NCI-H1105 treated with DMSO at 0.1 percent for 48 hours (cell line): ENCODE results near the gene TBC1D22A.
"Not testable (repeated sequence)": the region's sequence is repeated elsewhere in the genome, so short reads cannot be mapped to it uniquely, and the experiment has no call there.

Experiments used
- DNase-seq: peaks from one replicate; lab custom pipeline; 2025; lab: John Stamatoyannopoulos, UW

The TBC1D22A gene

DNA sequence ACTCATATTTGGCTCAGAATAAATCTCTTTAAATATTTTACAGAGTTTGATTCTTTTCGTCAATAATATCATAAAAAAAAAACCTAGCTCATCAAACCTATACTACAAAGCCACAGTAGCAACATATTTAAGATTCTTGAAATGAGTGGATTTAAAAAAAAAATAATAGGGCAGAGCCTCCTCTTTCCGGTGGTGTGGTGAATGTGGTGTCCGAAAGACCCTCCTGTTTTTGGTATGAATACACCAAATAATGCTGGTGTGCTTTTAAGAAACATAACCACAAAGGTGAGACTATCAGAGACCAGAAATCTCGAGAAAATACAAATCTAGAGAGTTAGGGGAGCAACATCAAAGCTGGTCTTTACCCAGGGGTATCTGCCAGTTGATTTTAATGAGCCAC, 342.6 kb downstream of the TBC1D22A start:
- DNase-seq, result no peak

GRCh38 chr22:47106806-47107205, 344.4 kb downstream of the TBC1D22A start:
- no peak for DNase-seq

DNA sequence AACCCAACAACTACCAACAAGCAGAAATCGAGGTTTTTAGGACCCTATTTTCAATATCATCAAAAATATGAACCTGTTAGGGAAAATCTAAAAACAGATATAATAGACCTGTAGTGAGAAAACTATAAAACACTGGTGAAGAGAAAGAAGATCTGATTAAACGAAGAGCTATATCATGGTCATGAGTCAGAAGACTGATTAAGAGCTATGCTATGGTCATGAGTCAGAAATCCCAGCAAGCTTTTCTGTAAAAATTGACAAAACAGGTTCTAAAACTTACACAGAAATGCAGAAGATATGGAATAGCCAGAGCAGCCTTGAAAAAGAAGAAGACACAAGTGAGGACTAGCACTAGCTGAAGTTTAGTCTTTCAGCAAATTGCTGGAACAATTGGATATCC, 345.0 kb downstream of the TBC1D22A start:
- no peak for DNase-seq

DNA sequence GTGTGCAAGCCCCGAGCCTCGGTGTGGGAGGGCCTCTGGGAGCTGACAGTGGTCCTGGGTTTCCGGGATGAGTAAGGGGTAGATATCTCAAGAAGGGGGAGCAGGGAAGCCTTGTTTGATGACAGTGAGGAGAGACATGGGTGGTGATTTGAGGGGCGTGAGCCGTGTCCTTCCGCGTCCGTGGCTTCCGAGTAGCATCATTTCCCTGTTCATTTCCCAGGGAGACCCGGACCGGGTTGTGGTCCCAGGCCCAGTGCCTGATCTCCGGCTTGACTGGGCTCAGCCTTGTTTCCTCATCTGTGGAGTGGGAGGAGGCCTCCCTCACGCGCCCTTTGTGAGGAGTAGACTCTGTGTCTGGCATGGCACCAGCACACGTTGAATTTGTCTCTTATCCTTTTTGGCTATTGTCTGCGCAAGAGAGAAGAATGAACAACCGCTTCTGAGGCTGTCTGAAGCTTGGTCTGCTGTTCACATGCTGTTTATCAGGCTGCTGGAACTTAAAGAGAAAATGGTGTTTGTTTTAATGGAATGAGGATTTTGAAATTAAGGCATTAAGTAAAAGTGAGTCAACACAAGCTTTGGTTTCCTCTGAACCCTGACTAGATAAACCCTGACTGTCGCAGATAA, 348.5 kb downstream of the TBC1D22A start:
- no peak for DNase-seq

- DNase-seq, result no peak
Measured at GRCh38 chr22:47111626-47112581, 349.5 kb downstream of the TBC1D22A start.

DNA sequence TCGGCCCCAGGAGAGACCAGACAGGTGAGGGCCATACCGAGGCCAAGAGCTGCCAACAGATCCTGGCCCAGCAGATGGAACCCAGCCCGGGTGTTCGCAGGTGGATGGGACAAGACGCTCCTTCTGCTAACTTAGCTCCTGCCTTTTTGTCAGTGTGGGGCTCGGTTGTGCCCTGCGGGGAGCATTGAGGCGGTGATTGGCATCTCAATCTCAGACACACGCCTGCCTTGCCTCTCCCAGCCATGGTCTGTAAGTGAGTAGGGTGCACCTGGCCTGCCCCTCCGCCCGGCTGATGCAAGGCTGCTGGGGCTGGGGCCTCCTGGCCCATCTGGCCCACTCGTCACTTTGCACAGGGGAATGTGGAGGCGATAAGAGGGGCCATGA, 350.1 kb downstream of the TBC1D22A start:
- no peak for DNase-seq

DNA sequence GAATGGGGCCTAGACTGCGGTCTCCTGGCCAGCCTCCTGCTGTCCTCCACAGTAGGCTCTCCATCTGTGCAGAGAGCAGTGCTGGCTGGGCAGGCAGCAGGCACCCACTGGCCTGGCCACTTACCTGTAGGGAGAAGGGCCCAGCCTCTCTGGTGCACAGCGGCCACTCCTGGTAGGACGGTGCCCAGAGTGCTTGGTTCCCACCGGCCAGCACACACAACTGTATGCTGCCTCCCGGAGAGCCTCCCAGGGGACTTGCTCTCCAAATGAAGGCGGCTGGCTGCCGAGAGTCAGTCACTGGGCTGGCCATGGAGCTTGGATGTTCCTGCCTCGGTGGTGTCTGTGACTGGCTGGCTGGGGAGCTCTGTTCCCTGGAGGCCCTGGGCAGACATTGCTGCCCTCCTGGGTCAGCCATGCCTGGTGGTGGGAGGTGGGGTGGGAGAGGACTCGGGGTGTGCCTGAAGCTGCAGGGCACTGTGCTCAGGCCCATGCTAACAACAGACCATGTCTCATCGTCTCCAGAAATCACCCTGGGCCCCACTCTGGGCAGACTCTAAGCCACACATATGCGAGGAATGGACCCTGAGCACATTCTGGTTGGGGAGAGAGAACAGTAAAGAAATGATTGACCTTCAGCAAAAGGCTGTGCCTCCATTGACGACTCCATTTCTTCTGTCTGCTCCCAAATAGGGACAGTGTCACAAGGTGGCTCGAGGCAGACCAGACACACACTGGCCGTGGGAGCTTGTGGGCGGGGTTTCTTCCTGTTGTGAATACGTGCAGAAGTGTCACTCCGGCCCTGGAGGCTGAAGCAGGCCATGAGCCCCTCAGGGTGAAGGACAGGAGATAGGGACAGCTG, 350.8 kb downstream of the TBC1D22A start:
- no peak for DNase-seq

GRCh38 chr22:47113853-47114415, 351.5 kb downstream of the TBC1D22A start:
- no peak for DNase-seq

DNA sequence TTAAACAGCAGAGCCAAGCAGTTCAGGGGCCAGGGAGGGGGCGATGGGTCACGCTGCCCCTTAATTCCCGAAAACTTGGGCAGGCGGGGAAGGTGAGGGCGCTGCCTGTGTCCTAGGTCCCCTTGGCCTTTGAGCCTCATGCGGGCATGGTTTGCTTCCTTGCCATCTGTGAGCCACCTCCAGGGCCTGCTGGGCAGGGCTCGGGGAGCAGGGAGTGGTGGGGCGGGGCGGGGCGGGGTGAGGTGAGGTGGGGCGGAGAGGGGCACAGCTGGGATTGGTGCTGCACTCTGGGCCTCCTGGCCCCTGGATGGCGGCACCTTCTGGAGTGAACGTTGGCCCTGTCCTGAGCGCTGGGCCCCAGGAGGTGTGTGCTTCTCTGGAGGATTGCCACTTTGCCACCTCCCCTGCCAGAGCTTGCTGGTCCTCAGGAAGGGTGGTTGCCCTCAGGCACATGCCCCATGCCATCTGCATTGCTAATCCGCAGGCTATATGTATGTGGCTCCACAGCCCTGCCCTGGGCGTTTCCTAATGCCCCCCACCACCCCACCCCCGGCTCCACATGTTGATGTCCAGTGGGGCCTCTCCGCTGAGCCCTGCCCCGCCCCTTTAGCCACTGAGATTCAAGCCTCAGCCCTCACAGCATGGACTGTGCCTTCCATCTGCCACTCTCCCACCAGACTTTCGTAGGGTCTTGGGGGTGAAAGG, 352.5 kb downstream of the TBC1D22A start:
- no peak for DNase-seq

GRCh38 chr22:47115518-47115890, 353.1 kb downstream of the TBC1D22A start:
- no peak for DNase-seq

GRCh38 chr22:47115921-47116320, 353.5 kb downstream of the TBC1D22A start:
- DNase-seq, result no peak

DNA sequence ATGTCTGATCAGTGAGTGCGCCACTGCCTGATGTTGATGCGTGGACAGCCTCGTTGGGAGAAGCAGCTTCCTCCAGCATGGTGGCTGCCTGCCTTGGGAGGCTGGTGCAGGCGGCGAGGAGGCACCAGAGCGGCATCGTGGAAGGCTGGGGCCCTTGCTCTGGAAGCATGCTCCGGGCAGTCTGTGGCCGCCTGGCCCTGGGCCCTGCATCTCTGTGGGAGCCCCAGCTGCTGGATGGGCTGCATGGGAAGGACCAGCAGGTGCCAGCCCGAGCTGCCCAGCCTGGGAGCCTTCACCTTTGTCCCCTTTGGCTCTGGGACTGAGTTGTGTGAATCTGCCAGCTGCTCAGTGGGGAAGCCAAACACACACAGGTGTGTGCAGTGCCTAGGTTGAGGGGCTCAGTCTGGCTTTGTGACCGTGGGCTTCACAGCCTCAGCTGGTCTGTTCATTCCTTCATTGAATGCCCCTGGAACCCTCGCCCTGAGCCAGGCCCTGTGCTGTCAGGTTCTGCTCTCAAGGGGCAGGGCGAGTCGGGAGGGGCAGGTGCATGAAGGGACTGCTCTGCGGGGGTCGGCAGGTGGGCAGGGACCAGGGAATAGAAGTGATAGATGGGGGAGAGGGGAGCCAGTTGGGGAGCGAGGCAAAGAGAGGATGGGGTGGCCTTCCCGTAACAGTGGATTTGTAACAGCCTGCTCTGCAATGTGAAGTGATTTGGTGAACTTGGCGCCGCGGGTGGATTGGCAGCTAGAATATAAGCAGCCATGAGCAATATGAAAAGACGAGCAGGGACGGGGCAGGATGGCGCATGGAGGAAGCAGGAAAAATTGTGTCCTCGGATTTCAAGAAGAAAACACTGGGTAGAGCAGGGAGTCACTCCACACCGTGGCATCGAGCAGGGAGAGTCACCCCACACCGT, 354.2 kb downstream of the TBC1D22A start:
- DNase-seq, result no peak

- DNase-seq, result not testable (repeated sequence)
Measured at GRCh38 chr22:47117442-47117841, 355.0 kb downstream of the TBC1D22A start.

DNA sequence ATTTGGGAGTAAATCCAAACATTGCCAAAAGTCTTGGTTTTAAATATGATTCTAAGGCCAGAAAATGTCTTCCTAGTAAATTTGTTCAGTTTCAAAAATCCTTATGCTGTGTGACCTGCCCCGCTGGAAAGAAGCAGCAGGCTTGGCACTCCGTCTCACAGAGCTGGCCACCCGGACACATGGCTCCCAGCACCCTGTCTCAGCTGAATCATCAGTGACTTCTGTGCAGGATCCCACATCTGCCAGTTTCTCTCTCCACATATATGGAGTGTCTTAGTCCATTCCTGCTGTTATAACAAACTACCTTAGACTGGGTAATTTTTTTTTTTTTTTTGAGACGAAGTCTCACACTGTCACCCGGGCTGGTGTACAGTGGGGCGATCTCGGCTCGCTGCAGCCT, 356.7 kb downstream of the TBC1D22A start:
- DNase-seq, result no peak

DNA sequence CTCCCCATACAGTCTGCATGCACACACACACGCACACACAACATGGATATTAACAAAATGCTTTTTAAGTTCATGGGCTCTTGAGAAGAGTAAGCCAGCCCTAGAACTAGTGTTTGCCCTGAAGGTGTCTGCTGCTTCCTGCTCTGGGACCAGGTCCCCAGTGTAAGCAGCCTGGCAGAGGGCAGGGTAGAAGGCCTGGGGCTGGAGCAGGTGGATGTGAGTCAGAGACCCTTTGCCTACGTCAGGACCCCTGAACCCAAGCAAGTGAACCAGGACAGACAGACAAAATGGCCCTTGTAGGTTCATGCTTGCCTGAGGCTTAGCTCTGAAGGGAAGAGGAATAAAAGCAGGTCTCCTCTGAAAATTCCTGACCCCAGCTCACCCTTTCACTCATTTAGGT, 357.9 kb downstream of the TBC1D22A start:
- DNase-seq, result no peak

DNA sequence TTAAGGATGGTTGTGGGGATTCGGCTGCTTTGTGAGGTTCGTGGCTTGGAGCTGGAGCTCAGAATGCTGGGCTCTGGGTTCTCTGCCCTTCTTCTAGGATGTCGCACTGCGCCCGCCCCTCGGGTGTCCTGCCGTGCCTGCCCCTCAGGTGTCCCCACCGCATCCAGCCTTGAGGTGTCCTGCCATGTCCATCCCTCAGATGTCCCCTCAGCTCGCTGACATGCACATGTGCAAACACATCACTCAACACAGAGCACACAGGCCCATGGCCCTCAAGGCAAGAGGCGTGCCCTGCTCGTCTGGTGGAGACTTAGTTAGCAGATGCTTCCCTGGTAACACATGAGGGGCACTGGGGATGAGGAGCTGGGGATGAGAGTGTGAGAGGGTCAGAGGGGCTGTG, 359.3 kb downstream of the TBC1D22A start:
- no peak for DNase-seq

- no peak for DNase-seq
Measured at GRCh38 chr22:47122441-47123000, 360.1 kb downstream of the TBC1D22A start.

- DNase-seq, result no peak
Measured at GRCh38 chr22:47123006-47123826, 360.8 kb downstream of the TBC1D22A start.

DNA sequence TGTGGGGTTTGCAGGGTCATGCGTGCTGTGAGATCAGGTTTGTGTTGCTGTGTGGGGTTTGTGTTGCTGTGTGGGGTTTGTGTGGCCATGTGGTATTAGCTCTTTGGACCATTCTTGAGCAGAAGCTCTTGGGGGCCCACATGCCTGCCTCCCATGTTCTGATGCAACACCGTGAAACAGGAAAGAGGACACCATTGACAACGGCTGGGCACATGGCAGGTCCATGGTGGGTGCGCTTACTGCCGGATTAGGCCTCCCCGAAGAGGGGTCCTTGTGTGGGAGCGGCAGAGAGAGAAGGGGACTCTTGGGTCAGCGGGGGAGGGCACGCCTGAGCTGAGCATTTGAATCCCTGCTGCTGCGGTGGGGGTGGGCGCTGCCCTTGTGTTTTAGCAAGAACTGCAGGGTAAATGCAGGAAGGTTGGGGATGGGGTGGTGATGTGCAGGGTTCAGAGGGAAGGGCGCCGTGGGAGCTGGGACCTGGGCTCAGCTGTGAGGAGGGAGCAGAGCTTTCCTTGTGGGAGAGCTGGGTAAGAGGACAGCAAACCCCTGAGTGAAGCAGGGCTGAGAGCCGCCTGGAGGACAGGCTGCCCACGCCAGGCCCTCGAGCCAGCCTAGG, 361.5 kb downstream of the TBC1D22A start:
- no peak for DNase-seq
